HepG2 (cell line): Measurements from ENCODE around the gene MAJIN. TPM values are rescaled to one million over a fixed set of nuclear protein-coding genes. Genes with fewer than 3 reads are reported as not detected.
A peak's percentile ranks its signal among the peaks of the same experiment; 100 is the strongest.

Experiments
- CREM ChIP-seq, 2 experiments: sonication (generic) in 1 of 2; formaldehyde crosslinking in 1 of 2; IDR thresholded peaks; 2 replicates each; pipeline versions ENCODE4 v1.4.0 to v1.6.1; 2016 to 2020; ENCODE audit warnings: antibody characterized with exemption in 1 of 2, mild to moderate bottlenecking in 1 of 2, missing genetic modification reagents in 1 of 2
- ETV6 ChIP-seq: sonication (generic); formaldehyde crosslinking; conservative IDR thresholded peaks from 2 replicates; pipeline ENCODE4 v1.4.0; 2020; ENCODE audit warnings: missing genetic modification reagents
- FOXK1 ChIP-seq: sonication (generic); formaldehyde crosslinking; IDR thresholded peaks from 2 replicates; pipeline ENCODE4 v1.4.0; 2020; ENCODE audit warnings: low read depth, missing genetic modification reagents, borderline replicate concordance
- IKZF4 ChIP-seq: sonication (generic); formaldehyde crosslinking; IDR thresholded peaks from 2 replicates; pipeline ENCODE4 v1.5.1; 2020; ENCODE audit warnings: borderline replicate concordance, mild to moderate bottlenecking, low read depth, missing genetic modification reagents; ENCODE audit errors: not compliant biosample characterization
- IRF2 ChIP-seq: IDR thresholded peaks from 2 replicates; pipeline ENCODE4 v1.6.1; 2018; ENCODE audit warnings: missing genetic modification reagents, missing compliant biosample characterization
- ISX ChIP-seq: sonication (generic); formaldehyde crosslinking; conservative IDR thresholded peaks from 2 replicates; pipeline ENCODE4 v1.5.0; 2020; ENCODE audit warnings: missing genetic modification reagents
- KLF15 ChIP-seq: sonication (generic); formaldehyde crosslinking; IDR thresholded peaks from 2 replicates; pipeline ENCODE4 v1.8.1; 2023; ENCODE audit warnings: borderline replicate concordance, mild to moderate bottlenecking, inconsistent platforms, missing genetic modification reagents, mixed read lengths
- LCORL ChIP-seq, 2 experiments: fragments of 450-650 bp in 1 of 2; sonication (generic) in 1 of 2; formaldehyde crosslinking in 1 of 2; IDR thresholded peaks; 2 replicates each; pipeline versions ENCODE4 v1.5.0 to v1.6.1; 2017 to 2020; ENCODE audit warnings: antibody characterized with exemption in 1 of 2, missing genetic modification reagents in 1 of 2
- MAFF ChIP-seq: IDR thresholded peaks from 2 replicates; pipeline ENCODE4 v1.6.1; 2011; ENCODE audit warnings: low read depth, low read length, improper control_type of control experiment
- MBNL3 ChIP-seq: fragments of 250-450 bp; sonication (Bioruptor Pico); conservative IDR thresholded peaks from 2 replicates; pipeline ENCODE4 v1.8.0; 2022; ENCODE audit warnings: mild to moderate bottlenecking, inconsistent platforms
- PAF1 ChIP-seq: IDR thresholded peaks from 2 replicates; pipeline ENCODE4 v1.6.1; 2016; ENCODE audit warnings: missing genetic modification reagents, missing compliant biosample characterization
- RBAK ChIP-seq: sonication (generic); formaldehyde crosslinking; IDR thresholded peaks from 2 replicates; pipeline ENCODE4 v1.5.1; 2020; ENCODE audit warnings: mild to moderate bottlenecking, missing genetic modification reagents
- SMAD3 ChIP-seq: sonication (generic); formaldehyde crosslinking; IDR thresholded peaks from 2 replicates; pipeline ENCODE4 v1.4.0; 2020; ENCODE audit warnings: missing genetic modification reagents
- TBL1XR1 ChIP-seq: fragments of 150-350 bp; IDR thresholded peaks from 2 replicates; pipeline ENCODE4 v1.6.1; 2014; ENCODE audit warnings: borderline replicate concordance, low read length; ENCODE audit not compliant: partially characterized antibody
- ZC3H4 ChIP-seq: sonication (generic); formaldehyde crosslinking; IDR thresholded peaks from 2 replicates; pipeline ENCODE4 v1.4.0; 2020; ENCODE audit warnings: missing genetic modification reagents, borderline replicate concordance
- ZNF225 ChIP-seq: sonication (generic); formaldehyde crosslinking; IDR thresholded peaks from 2 replicates; pipeline ENCODE4 v1.4.0; 2020; ENCODE audit warnings: mild to moderate bottlenecking, missing genetic modification reagents
- ZNF75D ChIP-seq: sonication (generic); formaldehyde crosslinking; IDR thresholded peaks from 2 replicates; pipeline ENCODE4 v1.8.1; 2023; ENCODE audit warnings: missing genetic modification reagents, mild to moderate bottlenecking, borderline replicate concordance
- ZNF772 ChIP-seq: sonication (generic); formaldehyde crosslinking; IDR thresholded peaks from 2 replicates; pipeline ENCODE4 v1.5.0; 2020; ENCODE audit warnings: mild to moderate bottlenecking, missing genetic modification reagents
- polyA plus RNA-seq, 8 experiments: library from polyadenylated mRNA; depleted of rRNA in 3 of 8; stranded (reverse) in 7 of 8; unstranded in 1 of 8; fragments of >200 nt; fragmentation: Illumina TruSeq in 4 of 8; extraction: Trizol in 4 of 8; gene quantifications; 2 replicates each; pipeline versions ENCODE4 v1.2.1 to v1.2.3, GENCODE V29; 2011 to 2016; ENCODE audit warnings: low read depth in 4 of 8, missing spikeins in 1 of 8, mixed read lengths in 1 of 8; ENCODE audit not compliant: insufficient read depth in 1 of 8
- total RNA-seq, 5 experiments: library from RNA; depleted of rRNA; stranded (reverse); fragments of >200 nt; fragmentation: Illumina TruSeq; extraction: Trizol; gene quantifications; 2 replicates each; pipeline ENCODE4 v1.2.3, GENCODE V29; 2016; ENCODE audit warnings: low read depth in 1 of 5
- TF ChIP-seq, protein P1 (sequence below): sonication (generic); formaldehyde crosslinking; IDR thresholded peaks from 2 replicates; pipeline ENCODE4 v1.4.0; 2020; ENCODE audit warnings: missing genetic modification reagents, borderline replicate concordance
- TF ChIP-seq, protein P2 (sequence below): IDR thresholded peaks from 2 replicates; pipeline ENCODE4 v1.6.1; 2012; ENCODE audit warnings: inconsistent platforms
- TF ChIP-seq, protein P3 (sequence below): sonication (generic); formaldehyde crosslinking; IDR thresholded peaks from 2 replicates; pipeline ENCODE4 v1.5.0; 2020; ENCODE audit warnings: missing genetic modification reagents
- TF ChIP-seq, protein P4 (sequence below): sonication (generic); formaldehyde crosslinking; conservative IDR thresholded peaks from 2 replicates; pipeline ENCODE4 v1.4.0; 2020; ENCODE audit warnings: missing genetic modification reagents
- TF ChIP-seq, protein P5 (sequence below): sonication (generic); formaldehyde crosslinking; IDR thresholded peaks from 2 replicates; pipeline ENCODE4 v1.4.0; 2020; ENCODE audit warnings: mild to moderate bottlenecking, missing genetic modification reagents, borderline replicate concordance

MAJIN gene
- total and polyA plus RNA-seq, 2 of the 13 experiments (the other 11 are each of a cell fraction or from before 2014, with no cell fraction given), result not detected

DNA sequence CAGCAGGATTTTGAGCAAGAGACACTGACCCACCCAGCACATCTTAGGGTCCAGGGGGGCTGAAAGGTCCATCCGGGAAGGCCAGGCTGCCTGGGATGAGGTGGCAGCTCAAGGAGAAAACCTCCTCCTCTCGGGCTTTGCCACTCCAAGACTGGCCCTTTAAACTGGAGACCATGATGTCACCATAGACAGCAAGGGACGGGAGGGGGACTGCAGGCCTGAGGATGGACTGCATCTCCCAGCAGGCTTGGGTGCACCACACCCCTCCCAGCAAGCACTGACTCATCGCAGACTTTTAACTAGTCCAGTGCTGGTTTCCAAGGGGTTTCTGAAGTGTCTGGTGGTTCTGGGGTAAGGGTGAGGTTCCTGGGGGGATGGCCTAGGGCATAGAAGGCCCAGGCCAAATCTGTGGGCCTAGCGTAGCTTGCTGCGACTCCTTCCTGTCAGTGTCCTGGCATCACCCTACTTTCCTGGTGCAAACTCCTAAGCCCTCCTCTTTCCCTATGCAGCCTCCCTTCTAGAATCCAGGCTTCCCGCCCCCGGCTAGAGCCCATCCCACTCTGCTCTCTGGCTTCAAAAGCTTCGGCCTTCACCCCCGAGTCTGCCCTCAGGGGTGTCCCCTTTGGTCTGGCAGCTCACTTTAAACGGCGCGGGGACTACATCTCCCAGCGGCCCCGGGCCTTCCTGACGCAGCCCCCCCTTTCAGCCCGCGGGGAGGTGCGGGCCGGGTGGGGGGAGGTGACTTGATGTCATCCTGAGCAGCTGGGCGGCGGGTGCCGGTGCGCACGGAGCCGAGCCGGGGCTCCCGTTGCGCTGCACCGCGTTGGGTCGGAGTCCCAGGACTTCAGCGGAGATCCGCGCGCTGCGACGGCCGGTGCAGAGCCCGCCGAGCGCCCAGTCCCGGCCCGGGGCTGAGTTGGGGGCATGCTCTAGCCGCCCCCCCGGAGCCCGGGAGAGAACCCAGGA is 47.7 kb downstream of the MAJIN start, which contains the start of gene PPP2R5B (continued):
- TF ChIP-seq, protein P1, sequence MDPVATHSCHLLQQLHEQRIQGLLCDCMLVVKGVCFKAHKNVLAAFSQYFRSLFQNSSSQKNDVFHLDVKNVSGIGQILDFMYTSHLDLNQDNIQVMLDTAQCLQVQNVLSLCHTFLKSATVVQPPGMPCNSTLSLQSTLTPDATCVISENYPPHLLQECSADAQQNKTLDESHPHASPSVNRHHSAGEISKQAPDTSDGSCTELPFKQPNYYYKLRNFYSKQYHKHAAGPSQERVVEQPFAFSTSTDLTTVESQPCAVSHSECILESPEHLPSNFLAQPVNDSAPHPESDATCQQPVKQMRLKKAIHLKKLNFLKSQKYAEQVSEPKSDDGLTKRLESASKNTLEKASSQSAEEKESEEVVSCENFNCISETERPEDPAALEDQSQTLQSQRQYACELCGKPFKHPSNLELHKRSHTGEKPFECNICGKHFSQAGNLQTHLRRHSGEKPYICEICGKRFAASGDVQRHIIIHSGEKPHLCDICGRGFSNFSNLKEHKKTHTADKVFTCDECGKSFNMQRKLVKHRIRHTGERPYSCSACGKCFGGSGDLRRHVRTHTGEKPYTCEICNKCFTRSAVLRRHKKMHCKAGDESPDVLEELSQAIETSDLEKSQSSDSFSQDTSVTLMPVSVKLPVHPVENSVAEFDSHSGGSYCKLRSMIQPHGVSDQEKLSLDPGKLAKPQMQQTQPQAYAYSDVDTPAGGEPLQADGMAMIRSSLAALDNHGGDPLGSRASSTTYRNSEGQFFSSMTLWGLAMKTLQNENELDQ (CRISPR knock-in tag), result no peak
- no peak for TF ChIP-seq MAFF
- no peak for TF ChIP-seq ETV6 (CRISPR knock-in tag)
- TF ChIP-seq, protein P2, sequence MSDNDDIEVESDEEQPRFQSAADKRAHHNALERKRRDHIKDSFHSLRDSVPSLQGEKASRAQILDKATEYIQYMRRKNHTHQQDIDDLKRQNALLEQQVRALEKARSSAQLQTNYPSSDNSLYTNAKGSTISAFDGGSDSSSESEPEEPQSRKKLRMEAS, result peak; percentile 43
- TF ChIP-seq ZC3H4 (CRISPR knock-in tag), result no peak
- TF ChIP-seq ZNF225, result no peak
- TF ChIP-seq CREM (IDR thresholded peaks at IDR 0.05), result peak; percentile 96
- TF ChIP-seq CREM (CRISPR knock-in tag; IDR thresholded peaks at IDR 0.05), result no peak
- no peak for TF ChIP-seq IKZF4 (CRISPR knock-in tag)
- TF ChIP-seq KLF15, result no peak
- TF ChIP-seq ISX (CRISPR knock-in tag), result no peak
- TF ChIP-seq TBL1XR1, result no peak
- peak; percentile 71 for TF ChIP-seq FOXK1
- peak; percentile 59 for TF ChIP-seq SMAD3
- no peak for TF ChIP-seq ZNF75D (CRISPR knock-in tag)
- TF ChIP-seq ZNF772 (CRISPR knock-in tag), result no peak
- no peak for TF ChIP-seq LCORL (IDR thresholded peaks at IDR 0.05)
- peak; percentile 90 for TF ChIP-seq LCORL (CRISPR knock-in tag; IDR thresholded peaks at IDR 0.05)
- TF ChIP-seq RBAK (CRISPR knock-in tag), result no peak
- no peak for TF ChIP-seq PAF1
- TF ChIP-seq, protein P3, sequence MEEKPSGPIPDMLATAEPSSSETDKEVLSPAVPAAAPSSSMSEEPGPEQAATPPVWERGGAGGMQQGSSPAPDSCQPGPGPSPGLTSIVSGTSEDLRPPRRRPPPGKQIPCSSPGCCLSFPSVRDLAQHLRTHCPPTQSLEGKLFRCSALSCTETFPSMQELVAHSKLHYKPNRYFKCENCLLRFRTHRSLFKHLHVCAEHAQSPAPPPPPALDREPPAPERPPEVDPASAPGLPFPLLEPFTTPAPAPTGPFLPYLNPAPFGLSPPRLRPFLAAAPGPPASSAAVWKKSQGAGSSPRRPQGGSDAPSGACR, result peak; percentile 65; the same call in 1 of the 2 replicates
- TF ChIP-seq, protein P4, sequence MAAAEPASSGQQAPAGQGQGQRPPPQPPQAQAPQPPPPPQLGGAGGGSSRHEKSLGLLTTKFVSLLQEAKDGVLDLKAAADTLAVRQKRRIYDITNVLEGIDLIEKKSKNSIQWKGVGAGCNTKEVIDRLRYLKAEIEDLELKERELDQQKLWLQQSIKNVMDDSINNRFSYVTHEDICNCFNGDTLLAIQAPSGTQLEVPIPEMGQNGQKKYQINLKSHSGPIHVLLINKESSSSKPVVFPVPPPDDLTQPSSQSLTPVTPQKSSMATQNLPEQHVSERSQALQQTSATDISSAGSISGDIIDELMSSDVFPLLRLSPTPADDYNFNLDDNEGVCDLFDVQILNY (CRISPR knock-in tag), result peak; percentile 51; the same call in 1 of the 2 replicates
- TF ChIP-seq, protein P5, sequence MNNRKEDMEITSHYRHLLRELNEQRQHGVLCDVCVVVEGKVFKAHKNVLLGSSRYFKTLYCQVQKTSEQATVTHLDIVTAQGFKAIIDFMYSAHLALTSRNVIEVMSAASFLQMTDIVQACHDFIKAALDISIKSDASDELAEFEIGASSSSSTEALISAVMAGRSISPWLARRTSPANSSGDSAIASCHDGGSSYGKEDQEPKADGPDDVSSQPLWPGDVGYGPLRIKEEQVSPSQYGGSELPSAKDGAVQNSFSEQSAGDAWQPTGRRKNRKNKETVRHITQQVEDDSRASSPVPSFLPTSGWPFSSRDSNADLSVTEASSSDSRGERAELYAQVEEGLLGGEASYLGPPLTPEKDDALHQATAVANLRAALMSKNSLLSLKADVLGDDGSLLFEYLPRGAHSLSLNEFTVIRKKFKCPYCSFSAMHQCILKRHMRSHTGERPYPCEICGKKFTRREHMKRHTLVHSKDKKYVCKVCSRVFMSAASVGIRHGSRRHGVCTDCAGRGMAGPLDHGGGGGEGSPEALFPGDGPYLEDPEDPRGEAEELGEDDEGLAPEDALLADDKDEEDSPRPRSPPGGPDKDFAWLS (CRISPR knock-in tag), result no peak
- TF ChIP-seq IRF2 (CRISPR knock-in tag), result peak; percentile 55; the same call in 1 of the 2 replicates
- no peak for TF ChIP-seq MBNL3 (CRISPR knock-in tag)
